ENCODE data around the gene GOSR1. TPM values are rescaled to one million over a fixed set of nuclear protein-coding genes. Genes with fewer than 3 reads are reported as not detected.
"Not testable (repeated sequence)": the region's sequence is repeated elsewhere in the genome, so short reads cannot be mapped to it uniquely, and the experiment has no call there.

Gene GOSR1
- total and polyA plus RNA-seq, 2 donors (not counting 1 experiment from before 2014, with no cell fraction given): 28.6 to 44.7 TPM

GRCh38 chr17:30567231-30568116, 90.3 kb downstream of the GOSR1 start:
- Histone ChIP-seq H3K27me3 (ENCODE audit: control insufficient read depth, insufficient read depth, low read length) (peaks cover 10% of the 10 kb centered on the region), H3K4me2 (ENCODE audit: extremely low read depth, insufficient read depth, low read length) (no peak overlapping the region), H3K4me1 (ENCODE audit: control insufficient read depth, extremely low read depth, insufficient read depth, low read length) (no peaks in the 10 kb centered on the region), H3K9ac (ENCODE audit: insufficient read depth, low read length) (no peak overlapping the region), H3K4me3 (replicated peaks in 1 of 4; ENCODE audit: control extremely low read depth in 1 of 4, insufficient read depth in 1 of 4, low read depth in 3 of 4, low read length in 4 of 4) (no peak overlapping the region), H3K27ac (ENCODE audit: insufficient read depth, low read length) (no peak overlapping the region), H3K9me3 (ENCODE audit: control insufficient read depth, insufficient read depth, low read depth, low read length) (no peaks in the 10 kb centered on the region), H4K20me1 (ENCODE audit: control insufficient read depth, extremely low read depth, insufficient read depth, low read length) (no peaks in the 10 kb centered on the region), H3K79me2 (ENCODE audit: control insufficient read depth, insufficient read depth, low read length) (no peaks in the 10 kb centered on the region), H2AFZ (ENCODE audit: low read length) (no peak overlapping the region), H3K36me3 (ENCODE audit: control insufficient read depth, insufficient read depth, low read length) (no peaks in the 10 kb centered on the region)
- no peak for DNase-seq (ENCODE audit: low read depth in 2 of 2)
- TF ChIP-seq CTCF (conservative IDR thresholded peaks at IDR 0.05 in 1 of 2, IDR thresholded peaks at IDR 0.05 in 1 of 2; ENCODE audit: low read depth in 1 of 2, low read length in 2 of 2) (no peak), EZH2 (IDR thresholded peaks at IDR 0.05; ENCODE audit: low read length, missing control alignments) (no peak)

GRCh38 chr17:30568117-30568430, 90.9 kb downstream of the GOSR1 start:
- Histone ChIP-seq H3K27ac (ENCODE audit: insufficient read depth, low read length) (no peak overlapping the region), H3K9ac (ENCODE audit: insufficient read depth, low read length) (no peak overlapping the region), H3K79me2 (ENCODE audit: control insufficient read depth, insufficient read depth, low read length) (no peaks in the 10 kb centered on the region), H2AFZ (ENCODE audit: low read length) (no peak overlapping the region), H3K9me3 (ENCODE audit: control insufficient read depth, insufficient read depth, low read depth, low read length) (no peaks in the 10 kb centered on the region), H3K4me1 (ENCODE audit: control insufficient read depth, extremely low read depth, insufficient read depth, low read length) (no peaks in the 10 kb centered on the region), H3K36me3 (ENCODE audit: control insufficient read depth, insufficient read depth, low read length) (no peaks in the 10 kb centered on the region), H3K27me3 (ENCODE audit: control insufficient read depth, insufficient read depth, low read length) (peaks cover 10% of the 10 kb centered on the region), H3K4me3 (replicated peaks in 1 of 4; ENCODE audit: control extremely low read depth in 1 of 4, insufficient read depth in 1 of 4, low read depth in 3 of 4, low read length in 4 of 4) (no peak overlapping the region), H4K20me1 (ENCODE audit: control insufficient read depth, extremely low read depth, insufficient read depth, low read length) (no peaks in the 10 kb centered on the region), H3K4me2 (ENCODE audit: extremely low read depth, insufficient read depth, low read length) (no peak overlapping the region)
- TF ChIP-seq CTCF (conservative IDR thresholded peaks at IDR 0.05 in 1 of 2, IDR thresholded peaks at IDR 0.05 in 1 of 2; ENCODE audit: low read depth in 1 of 2, low read length in 2 of 2) (no peak), EZH2 (IDR thresholded peaks at IDR 0.05; ENCODE audit: low read length, missing control alignments) (no peak)
- DNase-seq (ENCODE audit: low read depth in 2 of 2): no peak

DNA sequence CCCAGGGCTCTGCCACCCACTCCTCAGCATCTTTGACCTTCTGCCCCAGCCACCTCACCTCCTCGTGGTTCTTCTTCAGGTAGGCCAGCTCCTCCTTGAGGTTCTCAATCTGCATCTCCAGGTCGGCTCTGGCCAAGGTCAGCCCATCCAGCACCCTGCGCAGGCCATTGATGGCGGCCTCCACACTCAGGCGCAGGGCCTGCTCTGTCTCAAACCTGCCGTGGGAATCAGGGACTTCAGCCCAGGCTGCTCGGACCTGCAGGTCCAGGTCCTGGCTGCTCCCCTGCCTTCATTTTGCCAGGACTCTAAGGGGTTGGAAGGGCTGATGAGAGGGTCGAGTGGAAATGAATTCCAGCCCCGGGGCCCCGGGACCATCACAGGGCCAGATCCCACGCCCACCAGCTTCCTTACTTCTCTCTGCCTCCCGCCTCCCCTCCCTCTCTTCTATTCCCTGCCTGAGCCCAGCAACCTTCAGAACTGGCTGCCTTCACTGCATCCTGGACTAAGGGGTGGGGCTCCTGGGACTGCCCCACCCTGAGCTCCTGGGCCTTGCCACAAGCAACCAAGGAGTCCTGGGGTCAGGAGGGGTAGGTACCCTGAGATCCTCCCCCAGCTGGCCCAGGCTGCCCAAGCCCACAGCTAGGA, 92.4 kb downstream of the GOSR1 start:
- not testable (repeated sequence) for H4K20me1 ChIP-seq (ENCODE audit: control insufficient read depth, extremely low read depth, insufficient read depth, low read length); H3K36me3 ChIP-seq (ENCODE audit: control insufficient read depth, insufficient read depth, low read length); DNase-seq (ENCODE audit: low read depth in 2 of 2); H3K27ac ChIP-seq (ENCODE audit: insufficient read depth, low read length); H3K4me3 ChIP-seq (replicated peaks in 1 of 4; ENCODE audit: control extremely low read depth in 1 of 4, insufficient read depth in 1 of 4, low read depth in 3 of 4, low read length in 4 of 4); H3K9me3 ChIP-seq (ENCODE audit: control insufficient read depth, insufficient read depth, low read depth, low read length); H3K9ac ChIP-seq (ENCODE audit: insufficient read depth, low read length); H3K4me2 ChIP-seq (ENCODE audit: extremely low read depth, insufficient read depth, low read length); H3K27me3 ChIP-seq (ENCODE audit: control insufficient read depth, insufficient read depth, low read length); H2AFZ ChIP-seq (ENCODE audit: low read length); H3K79me2 ChIP-seq (ENCODE audit: control insufficient read depth, insufficient read depth, low read length); H3K4me1 ChIP-seq (ENCODE audit: control insufficient read depth, extremely low read depth, insufficient read depth, low read length)

Data from fibroblast of lung (primary cell).